Activated T-cell treated with anti-CD3 and anti-CD28 coated beads, Interleukin-2, amount 50 U/mL, for 24 hours (primary cell): ENCODE measurements around the gene DMRT2.

Experiments
- DNase-seq: peaks from one replicate; pipeline ENCODE4 v3.0.0-alpha.2; 2020
- H3K27ac Mint-ChIP-seq: 2 replicates; pipeline ENCODE4 v1.8.0; 2020; ENCODE audit warnings: mild to moderate bottlenecking, mixed read lengths
- H3K27me3 Mint-ChIP-seq: 2 replicates; pipeline ENCODE4 v1.8.0; 2020; ENCODE audit warnings: mixed read lengths
- H3K36me3 Mint-ChIP-seq: 2 replicates; pipeline ENCODE4 v1.8.0; 2020; ENCODE audit warnings: low read depth, mixed read lengths
- H3K4me1 Mint-ChIP-seq: 2 replicates; pipeline ENCODE4 v1.8.0; 2020; ENCODE audit warnings: low read depth, mixed read lengths
- H3K4me3 Mint-ChIP-seq: 2 replicates; pipeline ENCODE4 v1.8.0; 2020; ENCODE audit warnings: mild to moderate bottlenecking, moderate library complexity, mixed read lengths
- H3K9me3 Mint-ChIP-seq: 2 replicates; pipeline ENCODE4 v1.8.0; 2020; ENCODE audit warnings: mixed read lengths

The DMRT2 gene

DNA sequence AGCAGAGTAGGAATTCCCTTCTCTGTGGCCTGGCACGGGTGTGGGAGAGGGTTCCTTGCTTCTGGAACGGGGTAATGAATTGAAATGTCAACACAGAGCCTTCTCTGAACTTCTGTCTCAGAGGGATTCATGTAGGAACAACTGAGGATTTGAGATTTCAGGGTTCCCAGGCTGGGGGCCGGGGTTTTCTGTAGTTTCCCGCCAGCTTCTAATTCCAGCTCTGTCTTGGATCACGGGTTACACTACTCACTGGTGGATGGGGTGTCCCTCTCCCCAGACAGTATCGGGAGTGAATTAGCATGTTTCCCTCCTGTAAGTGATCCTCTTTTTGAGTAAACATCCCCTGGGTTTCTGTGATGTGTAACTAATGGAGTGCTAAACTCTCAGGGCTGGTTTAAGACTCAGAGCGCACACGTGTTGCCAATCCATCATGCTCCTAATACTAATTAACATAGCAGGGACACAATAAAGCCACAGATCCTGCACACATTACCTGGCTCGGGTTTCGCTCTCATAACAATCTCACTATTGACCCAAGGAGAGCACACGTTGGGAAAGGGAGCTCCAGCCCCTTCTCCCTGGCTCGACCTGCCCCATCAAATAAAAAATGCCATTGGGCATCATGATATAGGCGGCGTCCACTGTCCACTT lies 18.1 kb upstream of the DMRT2 start:
- no peaks in the 10 kb centered on the region for H3K4me1 Mint-ChIP-seq
- no peak overlapping the region for H3K4me3 Mint-ChIP-seq
- no peaks in the 10 kb centered on the region for H3K36me3 Mint-ChIP-seq
- H3K27me3 Mint-ChIP-seq = peaks cover 55% of the 10 kb centered on the region
- DNase-seq = no peak
- H3K9me3 Mint-ChIP-seq = no peaks in the 10 kb centered on the region
- no peak overlapping the region for H3K27ac Mint-ChIP-seq

- DNase-seq = no peak
- no peaks in the 10 kb centered on the region for H3K36me3 Mint-ChIP-seq
- no peak overlapping the region for H3K27ac Mint-ChIP-seq
- no peaks in the 10 kb centered on the region for H3K4me1 Mint-ChIP-seq
- peaks cover 61% of the 10 kb centered on the region for H3K27me3 Mint-ChIP-seq
- H3K9me3 Mint-ChIP-seq = no peaks in the 10 kb centered on the region
- no peak overlapping the region for H3K4me3 Mint-ChIP-seq
These were observed 15.9 kb upstream of the DMRT2 start for GRCh38 chr9:1034271-1034670.

- Mint-ChIP-seq H3K4me1 (peaks cover 7% of the 10 kb centered on the region), H3K27me3 (peaks cover 75% of the 10 kb centered on the region), H3K36me3 (no peaks in the 10 kb centered on the region), H3K4me3 (no peak overlapping the region), H3K9me3 (no peaks in the 10 kb centered on the region), H3K27ac (no peak overlapping the region)
- DNase-seq = no peak
These were observed 10.6 kb upstream of the DMRT2 start for GRCh38 chr9:1039589-1039988.

- no peak for DNase-seq
- Mint-ChIP-seq H3K4me1 (peaks cover 19% of the 10 kb centered on the region), H3K36me3 (no peaks in the 10 kb centered on the region), H3K27ac (no peak overlapping the region), H3K27me3 (peaks cover 89% of the 10 kb centered on the region), H3K4me3 (peak overlapping the region; percentile 25), H3K9me3 (no peaks in the 10 kb centered on the region)
These were observed 7.7 kb upstream of the DMRT2 start for GRCh38 chr9:1042466-1042865.

DNA sequence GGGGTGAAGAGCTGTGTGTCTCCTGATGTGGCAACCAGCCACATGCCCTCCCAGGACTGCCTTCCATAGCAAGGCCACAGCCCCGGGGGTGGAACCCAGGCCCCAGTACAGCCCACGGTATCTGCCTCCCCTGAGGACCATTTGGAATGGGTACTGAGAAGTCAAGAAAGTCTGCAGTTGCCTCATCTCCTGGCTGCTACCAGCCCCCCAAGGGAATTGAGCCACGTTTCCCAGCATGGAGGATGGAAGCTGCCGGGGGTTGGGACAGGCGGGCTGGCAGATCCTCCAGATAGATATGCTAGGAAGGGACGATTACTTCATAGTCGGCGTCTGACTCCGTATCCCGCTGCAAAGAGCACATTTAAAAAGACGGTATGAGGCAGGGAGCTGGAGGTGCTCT lies 5.5 kb upstream of the DMRT2 start:
- no peaks in the 10 kb centered on the region for H3K9me3 Mint-ChIP-seq
- no peak for DNase-seq
- H3K4me1 Mint-ChIP-seq = peaks cover 39% of the 10 kb centered on the region
- H3K36me3 Mint-ChIP-seq = no peaks in the 10 kb centered on the region
- H3K27me3 Mint-ChIP-seq = peaks cover 92% of the 10 kb centered on the region
- no peak overlapping the region for H3K27ac Mint-ChIP-seq
- no peak overlapping the region for H3K4me3 Mint-ChIP-seq

GRCh38 chr9:1046639-1047572 lies 3.3 kb upstream of the DMRT2 start:
- peaks cover 52% of the 10 kb centered on the region for H3K4me1 Mint-ChIP-seq
- no peak for DNase-seq
- no peaks in the 10 kb centered on the region for H3K36me3 Mint-ChIP-seq
- no peak overlapping the region for H3K27ac Mint-ChIP-seq
- peak overlapping the region; percentile 78 for H3K4me3 Mint-ChIP-seq
- no peaks in the 10 kb centered on the region for H3K9me3 Mint-ChIP-seq
- H3K27me3 Mint-ChIP-seq = peaks cover 91% of the 10 kb centered on the region

- peaks cover 93% of the 10 kb centered on the region for H3K27me3 Mint-ChIP-seq
- H3K4me3 Mint-ChIP-seq = peak overlapping the region; percentile 78
- peaks cover 53% of the 10 kb centered on the region for H3K4me1 Mint-ChIP-seq
- DNase-seq = no peak
- H3K36me3 Mint-ChIP-seq = no peaks in the 10 kb centered on the region
- no peaks in the 10 kb centered on the region for H3K9me3 Mint-ChIP-seq
- no peak overlapping the region for H3K27ac Mint-ChIP-seq
These were observed 2.4 kb upstream of the DMRT2 start for GRCh38 chr9:1047591-1048230.

GRCh38 chr9:1048231-1048619 lies 1.9 kb upstream of the DMRT2 start:
- no peaks in the 10 kb centered on the region for H3K36me3 Mint-ChIP-seq
- peak overlapping the region; percentile 78 for H3K4me3 Mint-ChIP-seq
- peaks cover 55% of the 10 kb centered on the region for H3K4me1 Mint-ChIP-seq
- H3K9me3 Mint-ChIP-seq = no peaks in the 10 kb centered on the region
- no peak overlapping the region for H3K27ac Mint-ChIP-seq
- DNase-seq = no peak
- peaks cover 94% of the 10 kb centered on the region for H3K27me3 Mint-ChIP-seq

GRCh38 chr9:1048811-1049210 lies 1.3 kb upstream of the DMRT2 start:
- no peaks in the 10 kb centered on the region for H3K36me3 Mint-ChIP-seq
- H3K9me3 Mint-ChIP-seq = no peaks in the 10 kb centered on the region
- peak overlapping the region; percentile 78 for H3K4me3 Mint-ChIP-seq
- H3K27me3 Mint-ChIP-seq = peaks cover 94% of the 10 kb centered on the region
- peak overlapping the region; percentile 32 for H3K27ac Mint-ChIP-seq
- no peak for DNase-seq
- peaks cover 55% of the 10 kb centered on the region for H3K4me1 Mint-ChIP-seq

GRCh38 chr9:1049641-1050040 lies 516 bp upstream of the DMRT2 start:
- peaks cover 92% of the 10 kb centered on the region for H3K27me3 Mint-ChIP-seq
- no peak overlapping the region for H3K27ac Mint-ChIP-seq
- H3K9me3 Mint-ChIP-seq = no peaks in the 10 kb centered on the region
- H3K4me3 Mint-ChIP-seq = peak overlapping the region; percentile 16
- H3K4me1 Mint-ChIP-seq = peaks cover 55% of the 10 kb centered on the region
- no peak for DNase-seq
- no peaks in the 10 kb centered on the region for H3K36me3 Mint-ChIP-seq

- Mint-ChIP-seq H3K4me1 (peaks cover 49% of the 10 kb centered on the region), H3K36me3 (no peaks in the 10 kb centered on the region), H3K27ac (no peak overlapping the region), H3K4me3 (no peak overlapping the region), H3K27me3 (peaks cover 92% of the 10 kb centered on the region), H3K9me3 (no peaks in the 10 kb centered on the region)
- no peak for DNase-seq
These were observed 1.0 kb downstream of the DMRT2 start for GRCh38 chr9:1051210-1051583.

- H3K36me3 Mint-ChIP-seq = no peaks in the 10 kb centered on the region
- H3K27ac Mint-ChIP-seq = no peak overlapping the region
- H3K27me3 Mint-ChIP-seq = peaks cover 92% of the 10 kb centered on the region
- no peaks in the 10 kb centered on the region for H3K9me3 Mint-ChIP-seq
- peak; percentile 44 for DNase-seq
- peaks cover 49% of the 10 kb centered on the region for H3K4me1 Mint-ChIP-seq
- H3K4me3 Mint-ChIP-seq = no peak overlapping the region
These were observed 1.6 kb downstream of the DMRT2 start for GRCh38 chr9:1051584-1052275.

GRCh38 chr9:1052365-1053281 lies 2.5 kb downstream of the DMRT2 start:
- Mint-ChIP-seq H3K4me1 (peaks cover 41% of the 10 kb centered on the region), H3K27me3 (peaks cover 88% of the 10 kb centered on the region), H3K27ac (no peak overlapping the region), H3K9me3 (no peaks in the 10 kb centered on the region), H3K4me3 (peak overlapping the region; percentile 43), H3K36me3 (no peaks in the 10 kb centered on the region)
- no peak for DNase-seq

GRCh38 chr9:1053282-1053621 lies 3.1 kb downstream of the DMRT2 start:
- Mint-ChIP-seq H3K27ac (no peak overlapping the region), H3K9me3 (no peaks in the 10 kb centered on the region), H3K27me3 (peaks cover 87% of the 10 kb centered on the region), H3K36me3 (no peaks in the 10 kb centered on the region), H3K4me1 (peaks cover 35% of the 10 kb centered on the region), H3K4me3 (no peak overlapping the region)
- no peak for DNase-seq
